ENCODE data around the gene CD46.

Gene CD46

GRCh38 chr1:207825409-207825695, 73.5 kb downstream of the CD46 start:
- H3K27ac ChIP-seq: peak overlapping the region; percentile 97

GRCh38 chr1:207825719-207826556, 74.1 kb downstream of the CD46 start:
- peak overlapping the region; percentile 97 for H3K27ac ChIP-seq
- TF ChIP-seq CTCF (conservative IDR thresholded peaks at IDR 0.05): no peak

More at GRCh38 chr1:207825409-207825695, 73.5 kb downstream of the CD46 start:
- TF ChIP-seq CTCF (conservative IDR thresholded peaks at IDR 0.05): no peak

GRCh38 chr1:207826557-207827487, 75.0 kb downstream of the CD46 start:
- H3K27ac ChIP-seq: peak overlapping the region; percentile 97
- no peak for TF ChIP-seq CTCF (conservative IDR thresholded peaks at IDR 0.05)

- TF ChIP-seq CTCF (conservative IDR thresholded peaks at IDR 0.05): no peak
- peak overlapping the region; percentile 97 for H3K27ac ChIP-seq
Observed at GRCh38 chr1:207827488-207827830, 75.6 kb downstream of the CD46 start.

- TF ChIP-seq CTCF (conservative IDR thresholded peaks at IDR 0.05): no peak
- peak overlapping the region; percentile 97 for H3K27ac ChIP-seq
Observed at GRCh38 chr1:207828046-207828445, 76.2 kb downstream of the CD46 start.

GRCh38 chr1:207828485-207829158, 76.8 kb downstream of the CD46 start:
- H3K27ac ChIP-seq: peak overlapping the region; percentile 97
- peak; percentile 88 for TF ChIP-seq CTCF (conservative IDR thresholded peaks at IDR 0.05)

GRCh38 chr1:207829576-207829975, 77.7 kb downstream of the CD46 start:
- H3K27ac ChIP-seq: peak overlapping the region; percentile 97
- no peak for TF ChIP-seq CTCF (conservative IDR thresholded peaks at IDR 0.05)

Measured in VCaP (cell line).